SK-N-SH (cell line): Measurements from ENCODE around the gene CACNA1H.

Source experiments
- YY1 ChIP-seq: IDR thresholded peaks from 2 replicates; pipeline ENCODE4 v1.4.0; 2012; ENCODE audit warnings: low read depth, mild to moderate bottlenecking
- TF ChIP-seq, protein P1 (sequence below): fragments of 200-600 bp; sonication (generic); IDR thresholded peaks from 2 replicates; pipeline ENCODE4 v1.6.1; 2017; ENCODE audit warnings: antibody characterized with exemption, mild to moderate bottlenecking, moderate library complexity
- TF ChIP-seq, protein P2 (sequence below): fragments of 150-350 bp; IDR thresholded peaks from 2 replicates; pipeline ENCODE4 v1.6.1; 2016; ENCODE audit warnings: mild to moderate bottlenecking, low read depth, low read length
- TF ChIP-seq, protein P3 (sequence below): IDR thresholded peaks from 2 replicates; pipeline ENCODE4 v1.6.1; 2012; ENCODE audit warnings: mild to moderate bottlenecking, low read depth, low read length, moderate library complexity

DNA sequence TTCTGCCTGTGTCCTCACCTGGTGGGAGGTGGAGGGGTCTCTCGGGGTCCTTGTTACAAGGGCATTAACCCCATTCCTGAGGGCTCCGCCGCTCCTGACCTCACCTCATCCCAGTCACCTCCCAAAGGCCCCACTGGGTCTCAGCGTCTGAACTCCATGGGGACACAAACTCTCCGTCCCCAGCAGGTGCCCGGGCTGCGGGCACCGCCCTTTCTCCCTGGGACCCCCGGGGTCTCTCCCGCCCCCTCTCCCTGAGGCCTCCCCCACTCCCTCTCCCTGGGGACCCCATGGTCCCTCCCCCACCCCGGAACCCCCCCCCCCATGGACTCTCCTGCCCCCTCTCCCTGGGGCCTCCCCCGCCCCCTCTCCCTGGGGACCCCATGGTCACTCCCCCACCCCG, 24.8 kb downstream of the CACNA1H start:
- TF ChIP-seq, protein P1, sequence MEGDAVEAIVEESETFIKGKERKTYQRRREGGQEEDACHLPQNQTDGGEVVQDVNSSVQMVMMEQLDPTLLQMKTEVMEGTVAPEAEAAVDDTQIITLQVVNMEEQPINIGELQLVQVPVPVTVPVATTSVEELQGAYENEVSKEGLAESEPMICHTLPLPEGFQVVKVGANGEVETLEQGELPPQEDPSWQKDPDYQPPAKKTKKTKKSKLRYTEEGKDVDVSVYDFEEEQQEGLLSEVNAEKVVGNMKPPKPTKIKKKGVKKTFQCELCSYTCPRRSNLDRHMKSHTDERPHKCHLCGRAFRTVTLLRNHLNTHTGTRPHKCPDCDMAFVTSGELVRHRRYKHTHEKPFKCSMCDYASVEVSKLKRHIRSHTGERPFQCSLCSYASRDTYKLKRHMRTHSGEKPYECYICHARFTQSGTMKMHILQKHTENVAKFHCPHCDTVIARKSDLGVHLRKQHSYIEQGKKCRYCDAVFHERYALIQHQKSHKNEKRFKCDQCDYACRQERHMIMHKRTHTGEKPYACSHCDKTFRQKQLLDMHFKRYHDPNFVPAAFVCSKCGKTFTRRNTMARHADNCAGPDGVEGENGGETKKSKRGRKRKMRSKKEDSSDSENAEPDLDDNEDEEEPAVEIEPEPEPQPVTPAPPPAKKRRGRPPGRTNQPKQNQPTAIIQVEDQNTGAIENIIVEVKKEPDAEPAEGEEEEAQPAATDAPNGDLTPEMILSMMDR, result no peak
- TF ChIP-seq, protein P2, sequence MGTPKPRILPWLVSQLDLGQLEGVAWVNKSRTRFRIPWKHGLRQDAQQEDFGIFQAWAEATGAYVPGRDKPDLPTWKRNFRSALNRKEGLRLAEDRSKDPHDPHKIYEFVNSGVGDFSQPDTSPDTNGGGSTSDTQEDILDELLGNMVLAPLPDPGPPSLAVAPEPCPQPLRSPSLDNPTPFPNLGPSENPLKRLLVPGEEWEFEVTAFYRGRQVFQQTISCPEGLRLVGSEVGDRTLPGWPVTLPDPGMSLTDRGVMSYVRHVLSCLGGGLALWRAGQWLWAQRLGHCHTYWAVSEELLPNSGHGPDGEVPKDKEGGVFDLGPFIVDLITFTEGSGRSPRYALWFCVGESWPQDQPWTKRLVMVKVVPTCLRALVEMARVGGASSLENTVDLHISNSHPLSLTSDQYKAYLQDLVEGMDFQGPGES, result no peak
- TF ChIP-seq, protein P3, sequence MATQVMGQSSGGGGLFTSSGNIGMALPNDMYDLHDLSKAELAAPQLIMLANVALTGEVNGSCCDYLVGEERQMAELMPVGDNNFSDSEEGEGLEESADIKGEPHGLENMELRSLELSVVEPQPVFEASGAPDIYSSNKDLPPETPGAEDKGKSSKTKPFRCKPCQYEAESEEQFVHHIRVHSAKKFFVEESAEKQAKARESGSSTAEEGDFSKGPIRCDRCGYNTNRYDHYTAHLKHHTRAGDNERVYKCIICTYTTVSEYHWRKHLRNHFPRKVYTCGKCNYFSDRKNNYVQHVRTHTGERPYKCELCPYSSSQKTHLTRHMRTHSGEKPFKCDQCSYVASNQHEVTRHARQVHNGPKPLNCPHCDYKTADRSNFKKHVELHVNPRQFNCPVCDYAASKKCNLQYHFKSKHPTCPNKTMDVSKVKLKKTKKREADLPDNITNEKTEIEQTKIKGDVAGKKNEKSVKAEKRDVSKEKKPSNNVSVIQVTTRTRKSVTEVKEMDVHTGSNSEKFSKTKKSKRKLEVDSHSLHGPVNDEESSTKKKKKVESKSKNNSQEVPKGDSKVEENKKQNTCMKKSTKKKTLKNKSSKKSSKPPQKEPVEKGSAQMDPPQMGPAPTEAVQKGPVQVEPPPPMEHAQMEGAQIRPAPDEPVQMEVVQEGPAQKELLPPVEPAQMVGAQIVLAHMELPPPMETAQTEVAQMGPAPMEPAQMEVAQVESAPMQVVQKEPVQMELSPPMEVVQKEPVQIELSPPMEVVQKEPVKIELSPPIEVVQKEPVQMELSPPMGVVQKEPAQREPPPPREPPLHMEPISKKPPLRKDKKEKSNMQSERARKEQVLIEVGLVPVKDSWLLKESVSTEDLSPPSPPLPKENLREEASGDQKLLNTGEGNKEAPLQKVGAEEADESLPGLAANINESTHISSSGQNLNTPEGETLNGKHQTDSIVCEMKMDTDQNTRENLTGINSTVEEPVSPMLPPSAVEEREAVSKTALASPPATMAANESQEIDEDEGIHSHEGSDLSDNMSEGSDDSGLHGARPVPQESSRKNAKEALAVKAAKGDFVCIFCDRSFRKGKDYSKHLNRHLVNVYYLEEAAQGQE, result no peak
- TF ChIP-seq YY1, result no peak
